ENCODE results near the gene MED25.

DNA sequence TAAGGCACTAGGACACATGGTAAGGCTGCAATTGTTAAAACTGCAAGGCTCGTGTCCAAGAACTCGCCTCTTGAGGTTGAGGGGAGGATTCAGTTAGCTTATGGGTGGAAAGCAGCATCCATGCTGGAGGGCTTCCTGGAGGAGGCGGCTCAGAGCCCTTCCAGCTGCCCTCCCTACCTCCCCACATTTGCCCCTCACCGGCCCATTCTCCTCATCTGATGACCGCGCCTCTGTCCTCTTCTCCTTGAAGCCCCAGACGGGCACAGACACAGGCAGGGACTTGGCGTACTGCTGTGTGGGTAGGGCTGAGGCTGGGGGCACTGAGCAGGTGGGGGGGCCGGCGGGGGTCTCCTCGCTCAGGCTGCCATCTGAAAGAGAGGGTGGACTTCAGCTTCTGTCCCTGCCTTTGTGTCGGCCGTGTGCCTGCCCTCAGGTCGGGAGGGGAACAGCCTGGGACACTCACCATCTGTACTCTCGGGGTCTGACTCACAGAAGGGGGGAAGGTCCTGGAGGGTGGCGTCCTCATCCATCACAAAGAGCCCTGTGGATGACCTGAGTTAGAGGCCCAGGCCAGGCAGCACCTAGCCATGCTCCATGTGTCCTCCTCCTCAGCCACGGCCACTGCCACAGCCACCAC is 53.4 kb downstream of the MED25 start:
- no peak for TF ChIP-seq TBP (optimal IDR thresholded peaks at IDR 0.05; ENCODE audit: low read depth, low read length)
- no peak for TF ChIP-seq STAT5B (CRISPR knock-in tag; IDR thresholded peaks at IDR 0.05)
- TF ChIP-seq, protein P1, sequence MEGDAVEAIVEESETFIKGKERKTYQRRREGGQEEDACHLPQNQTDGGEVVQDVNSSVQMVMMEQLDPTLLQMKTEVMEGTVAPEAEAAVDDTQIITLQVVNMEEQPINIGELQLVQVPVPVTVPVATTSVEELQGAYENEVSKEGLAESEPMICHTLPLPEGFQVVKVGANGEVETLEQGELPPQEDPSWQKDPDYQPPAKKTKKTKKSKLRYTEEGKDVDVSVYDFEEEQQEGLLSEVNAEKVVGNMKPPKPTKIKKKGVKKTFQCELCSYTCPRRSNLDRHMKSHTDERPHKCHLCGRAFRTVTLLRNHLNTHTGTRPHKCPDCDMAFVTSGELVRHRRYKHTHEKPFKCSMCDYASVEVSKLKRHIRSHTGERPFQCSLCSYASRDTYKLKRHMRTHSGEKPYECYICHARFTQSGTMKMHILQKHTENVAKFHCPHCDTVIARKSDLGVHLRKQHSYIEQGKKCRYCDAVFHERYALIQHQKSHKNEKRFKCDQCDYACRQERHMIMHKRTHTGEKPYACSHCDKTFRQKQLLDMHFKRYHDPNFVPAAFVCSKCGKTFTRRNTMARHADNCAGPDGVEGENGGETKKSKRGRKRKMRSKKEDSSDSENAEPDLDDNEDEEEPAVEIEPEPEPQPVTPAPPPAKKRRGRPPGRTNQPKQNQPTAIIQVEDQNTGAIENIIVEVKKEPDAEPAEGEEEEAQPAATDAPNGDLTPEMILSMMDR (IDR thresholded peaks at IDR 0.05 in 2 of 3, conservative IDR thresholded peaks at IDR 0.05 in 1 of 3; ENCODE audit: insufficient read depth in 2 of 3, low read depth in 1 of 3, low read length in 3 of 3), result no peak
- TF ChIP-seq DDX20 (tag; IDR thresholded peaks at IDR 0.05; ENCODE audit: low read depth), result no peak
- no peak for TF ChIP-seq SMAD1 (IDR thresholded peaks at IDR 0.05; ENCODE audit: low read depth, low read length, partially characterized antibody)
- no peak for TF ChIP-seq NFYB (IDR thresholded peaks at IDR 0.05; ENCODE audit: extremely low read depth, insufficient read length)
- TF ChIP-seq NR2C1 (IDR thresholded peaks at IDR 0.05), result no peak
- TF ChIP-seq NR2C1 (tag; IDR thresholded peaks at IDR 0.05), result no peak
- no peak for TF ChIP-seq NR2C2 (CRISPR knock-in tag; IDR thresholded peaks at IDR 0.05)
- TF ChIP-seq NR2C2 (tag; IDR thresholded peaks at IDR 0.05), result no peak
- no peak for TF ChIP-seq ZFP30 (CRISPR knock-in tag; IDR thresholded peaks at IDR 0.05; ENCODE audit: borderline replicate concordance)
- TF ChIP-seq CHD2 (IDR thresholded peaks at IDR 0.05; ENCODE audit: low read depth, low read length), result no peak
- no peak for TF ChIP-seq POLR2A (conservative IDR thresholded peaks at IDR 0.05)
- TF ChIP-seq PTRF (tag; IDR thresholded peaks at IDR 0.05), result no peak
- TF ChIP-seq POLR2AphosphoS5 (IDR thresholded peaks at IDR 0.05; ENCODE audit: control insufficient read depth, insufficient read depth, low read depth, low read length), result no peak
- no peak for TF ChIP-seq NBN (IDR thresholded peaks at IDR 0.05; ENCODE audit: low read depth)

All from K562 (cell line).